H9 (cell line): ENCODE data around the gene AP1S3. TPM values are rescaled to one million over a fixed set of nuclear protein-coding genes. Genes with fewer than 3 reads are reported as not detected.

Experiments used
- DNase-seq: peaks from one replicate; pipeline ENCODE4 v3.0.0-alpha.2; 2017
- H2AFZ ChIP-seq: one replicate; pipeline ENCODE4 v1.6.1; 2013; ENCODE audit warnings: mild to moderate bottlenecking, low read length, control low read depth, moderate library complexity
- H2AK5ac ChIP-seq: 2 replicates; pipeline ENCODE4 v1.6.1; 2013; ENCODE audit warnings: low read length, control low read depth, mixed read lengths; ENCODE audit not compliant: insufficient read length
- H2BK120ac ChIP-seq: one replicate; pipeline ENCODE4 v1.6.1; 2013; ENCODE audit warnings: low read depth, mild to moderate bottlenecking, low read length, control low read depth, inconsistent platforms; ENCODE audit not compliant: poor library complexity, severe bottlenecking
- H2BK12ac ChIP-seq: 2 replicates; pipeline ENCODE4 v1.6.1; 2013; ENCODE audit warnings: low read length, control low read depth, mixed read lengths, low read depth; ENCODE audit not compliant: insufficient read length
- H2BK15ac ChIP-seq: 2 replicates; pipeline ENCODE4 v1.6.1; 2013; ENCODE audit warnings: low read depth, low read length, control low read depth
- H2BK20ac ChIP-seq: one replicate; pipeline ENCODE4 v1.6.1; 2013; ENCODE audit warnings: low read depth, mild to moderate bottlenecking, low read length, control low read depth, inconsistent platforms; ENCODE audit not compliant: poor library complexity, severe bottlenecking
- H2BK5ac ChIP-seq: 2 replicates; pipeline ENCODE4 v1.6.1; 2013; ENCODE audit warnings: low read length, control low read depth, mixed read lengths; ENCODE audit not compliant: insufficient read length
- H3K14ac ChIP-seq: 2 replicates; pipeline ENCODE4 v1.6.1; 2013; ENCODE audit warnings: low read length, control low read depth; ENCODE audit not compliant: insufficient read depth
- H3K18ac ChIP-seq: 2 replicates; pipeline ENCODE4 v1.6.1; 2013; ENCODE audit warnings: low read depth, mild to moderate bottlenecking, mixed read lengths, low read length, control low read depth; ENCODE audit not compliant: insufficient read length
- H3K23ac ChIP-seq: 2 replicates; pipeline ENCODE4 v1.6.1; 2013; ENCODE audit warnings: low read length, control low read depth, mixed read lengths, low read depth; ENCODE audit not compliant: insufficient read length
- H3K23me2 ChIP-seq: 2 replicates; pipeline ENCODE4 v1.6.1; 2013; ENCODE audit warnings: low read depth, mild to moderate bottlenecking, mixed read lengths, low read length, control low read depth; ENCODE audit not compliant: insufficient read length, poor library complexity, severe bottlenecking
- H3K27ac ChIP-seq: 2 replicates; pipeline ENCODE4 v1.5.1; 2013; ENCODE audit warnings: low read length, control low read depth, mixed read lengths, low read depth; ENCODE audit not compliant: insufficient read length
- H3K27me3 ChIP-seq: 2 replicates; pipeline ENCODE4 v1.6.1; 2013; ENCODE audit warnings: low read length, control low read depth, inconsistent platforms; ENCODE audit not compliant: insufficient read depth
- H3K4ac ChIP-seq: 2 replicates; pipeline ENCODE4 v1.6.1; 2013; ENCODE audit warnings: low read depth, mild to moderate bottlenecking, control low read depth, inconsistent platforms, low read length, moderate library complexity
- H3K4me1 ChIP-seq: 2 replicates; pipeline ENCODE4 v1.6.1; 2013; ENCODE audit warnings: low read length, control low read depth, inconsistent platforms; ENCODE audit not compliant: insufficient read depth
- H3K4me2 ChIP-seq: 2 replicates; pipeline ENCODE4 v1.6.1; 2013; ENCODE audit warnings: low read length, control low read depth, mixed read lengths; ENCODE audit not compliant: insufficient read length, insufficient read depth
- H3K56ac ChIP-seq: 2 replicates; pipeline ENCODE4 v1.6.1; 2013; ENCODE audit warnings: low read depth, mild to moderate bottlenecking, mixed read lengths, low read length, control low read depth; ENCODE audit not compliant: insufficient read length
- H3K79me1 ChIP-seq: 2 replicates; pipeline ENCODE4 v1.6.1; 2013; ENCODE audit warnings: low read depth, mild to moderate bottlenecking, moderate library complexity, low read length, control low read depth, inconsistent platforms; ENCODE audit not compliant: insufficient read depth, poor library complexity, severe bottlenecking
- H3K79me2 ChIP-seq: 2 replicates; pipeline ENCODE4 v1.6.1; 2013; ENCODE audit warnings: low read length, control low read depth, inconsistent platforms; ENCODE audit not compliant: insufficient read depth
- H3K9ac ChIP-seq: 2 replicates; pipeline ENCODE4 v1.6.1; 2013; ENCODE audit warnings: low read length, control low read depth, mixed read lengths; ENCODE audit not compliant: insufficient read length; ENCODE audit errors: extremely low read depth
- H3K9me3 ChIP-seq: one replicate; pipeline ENCODE4 v1.6.1; 2013; ENCODE audit warnings: low read depth, low read length, inconsistent platforms; ENCODE audit not compliant: control insufficient read depth
- H3T11ph ChIP-seq: one replicate; pipeline ENCODE4 v1.6.1; 2013; ENCODE audit warnings: mild to moderate bottlenecking, low read length, control low read depth, inconsistent platforms
- H4K20me1 ChIP-seq: one replicate; pipeline ENCODE4 v1.6.1; 2013; ENCODE audit not compliant: control insufficient read depth, insufficient read length, insufficient read depth
- H4K5ac ChIP-seq: 2 replicates; pipeline ENCODE4 v1.6.1; 2013; ENCODE audit warnings: low read depth, mild to moderate bottlenecking, mixed read lengths, low read length, control low read depth; ENCODE audit not compliant: insufficient read length
- H4K8ac ChIP-seq: replicated peaks from 2 replicates; pipeline ENCODE4 v1.6.1; 2013; ENCODE audit warnings: low read length, control low read depth, mixed read lengths, low read depth; ENCODE audit not compliant: insufficient read length
- H4K91ac ChIP-seq: 2 replicates; pipeline ENCODE4 v1.6.1; 2013; ENCODE audit warnings: low read depth, mild to moderate bottlenecking, moderate library complexity, mixed read lengths, low read length, control low read depth; ENCODE audit not compliant: insufficient read length
- H3K27ac Mint-ChIP-seq, 3 experiments: 2 replicates in 2 of 3; 3 replicates in 1 of 3; pipeline ENCODE4 v1.8.0; 2020 to 2021; ENCODE audit warnings: mixed read lengths in 3 of 3, mild to moderate bottlenecking in 1 of 3, moderate library complexity in 1 of 3
- H3K27me3 Mint-ChIP-seq: 2 replicates; pipeline ENCODE4 v1.8.0; 2021; ENCODE audit warnings: low read depth, mild to moderate bottlenecking, moderate library complexity, mixed read lengths
- H3K36me3 Mint-ChIP-seq, 3 experiments: 2 replicates in 2 of 3; 3 replicates in 1 of 3; pipeline ENCODE4 v1.8.0; 2020 to 2021; ENCODE audit warnings: low read depth in 3 of 3, mixed read lengths in 3 of 3; ENCODE audit not compliant: insufficient read depth in 1 of 3
- H3K4me1 Mint-ChIP-seq, 2 experiments: 2 replicates each; pipeline ENCODE4 v1.8.0; 2020; ENCODE audit warnings: mixed read lengths in 2 of 2
- H3K4me3 Mint-ChIP-seq, 2 experiments: 2 replicates in 1 of 2; 3 replicates in 1 of 2; pipeline ENCODE4 v1.8.0; 2020 to 2021; ENCODE audit warnings: mild to moderate bottlenecking in 2 of 2, mixed read lengths in 2 of 2, moderate library complexity in 1 of 2
- H3K9me3 Mint-ChIP-seq, 2 experiments: 2 replicates in 1 of 2; 3 replicates in 1 of 2; pipeline ENCODE4 v1.8.0; 2020; ENCODE audit warnings: mild to moderate bottlenecking in 2 of 2, mixed read lengths in 2 of 2, moderate library complexity in 1 of 2
- WGBS: extraction: QIAGEN DNeasy Blood & Tissue Kit; methylation state at CpG from one replicate; pipeline ENCODE4 v1.1.7; 2013; ENCODE audit warnings: missing lambda C conversion rate, low lambda C conversion rate, mixed read lengths; ENCODE audit not compliant: insufficient read length; ENCODE audit errors: extremely low coverage; 5-methylcytosine and 5-hydroxymethylcytosine counted together
- total RNA-seq: library from RNA; stranded (reverse); gene quantifications from 2 replicates; pipeline ENCODE4 v1.2.1, GENCODE V29; 2021
- TF ChIP-seq, protein P1 (sequence below): fragments of 200-600 bp; sonication (generic); conservative IDR thresholded peaks from 3 replicates; pipeline ENCODE4 v1.8.0; 2021; ENCODE audit warnings: antibody characterized with exemption, mild to moderate bottlenecking

The AP1S3 gene
- total RNA-seq, 1 experiment from 2014 or later: 8.7 TPM

GRCh38 chr2:223782629-223783028 is 54.8 kb downstream of the AP1S3 start:
- DNase-seq: no peak
- Histone ChIP-seq H4K20me1 (no peaks in the 10 kb centered on the region), H4K8ac (no peak overlapping the region), H3K14ac (no peak overlapping the region), H2AK5ac (no peak overlapping the region), H3K27ac (no peak overlapping the region), H4K91ac (no peak overlapping the region), H3K56ac (no peak overlapping the region), H3K4me2 (no peak overlapping the region), H3K79me2 (no peaks in the 10 kb centered on the region), H3K23ac (no peak overlapping the region), H2BK5ac (no peak overlapping the region), H2BK12ac (no peak overlapping the region), H3K79me1 (no peaks in the 10 kb centered on the region), H3K9me3 (no peaks in the 10 kb centered on the region), H2AFZ (no peak overlapping the region), H3K4ac (no peak overlapping the region), H2BK15ac (no peak overlapping the region), H2BK20ac (no peak overlapping the region), H4K5ac (no peak overlapping the region), H3K4me1 (peaks cover 6% of the 10 kb centered on the region; the same call in 1 of the 2 replicates), H3K9ac (no peak overlapping the region), H2BK120ac (no peak overlapping the region), H3K23me2 (no peaks in the 10 kb centered on the region), H3K18ac (no peak overlapping the region), H3T11ph (no peak overlapping the region), H3K27me3 (no peaks in the 10 kb centered on the region)
- Mint-ChIP-seq H3K36me3 (no peaks in the 10 kb centered on the region), H3K4me3 (no peak overlapping the region), H3K4me1 (peaks cover 12 to 15% of the 10 kb centered on the region in 2 experiments), H3K27ac (no peak overlapping the region), H3K27me3 (no peaks in the 10 kb centered on the region), H3K9me3 (no peaks in the 10 kb centered on the region)
- TF ChIP-seq, protein P1, sequence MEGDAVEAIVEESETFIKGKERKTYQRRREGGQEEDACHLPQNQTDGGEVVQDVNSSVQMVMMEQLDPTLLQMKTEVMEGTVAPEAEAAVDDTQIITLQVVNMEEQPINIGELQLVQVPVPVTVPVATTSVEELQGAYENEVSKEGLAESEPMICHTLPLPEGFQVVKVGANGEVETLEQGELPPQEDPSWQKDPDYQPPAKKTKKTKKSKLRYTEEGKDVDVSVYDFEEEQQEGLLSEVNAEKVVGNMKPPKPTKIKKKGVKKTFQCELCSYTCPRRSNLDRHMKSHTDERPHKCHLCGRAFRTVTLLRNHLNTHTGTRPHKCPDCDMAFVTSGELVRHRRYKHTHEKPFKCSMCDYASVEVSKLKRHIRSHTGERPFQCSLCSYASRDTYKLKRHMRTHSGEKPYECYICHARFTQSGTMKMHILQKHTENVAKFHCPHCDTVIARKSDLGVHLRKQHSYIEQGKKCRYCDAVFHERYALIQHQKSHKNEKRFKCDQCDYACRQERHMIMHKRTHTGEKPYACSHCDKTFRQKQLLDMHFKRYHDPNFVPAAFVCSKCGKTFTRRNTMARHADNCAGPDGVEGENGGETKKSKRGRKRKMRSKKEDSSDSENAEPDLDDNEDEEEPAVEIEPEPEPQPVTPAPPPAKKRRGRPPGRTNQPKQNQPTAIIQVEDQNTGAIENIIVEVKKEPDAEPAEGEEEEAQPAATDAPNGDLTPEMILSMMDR: no peak
- no CpG with 5 or more reads among the region's 3 CpGs for WGBS
